HUES64 (cell line): ENCODE results near the gene PLCB4.

Experiments used
- H3K27ac ChIP-seq: 2 replicates; pipeline ENCODE4 v1.7.0; 2013; ENCODE audit warnings: low read depth, low read length, inconsistent platforms
- H3K27me3 ChIP-seq: 2 replicates; pipeline ENCODE4 v1.6.1; 2013; ENCODE audit warnings: mild to moderate bottlenecking, low read length; ENCODE audit not compliant: insufficient read depth
- H3K36me3 ChIP-seq: 2 replicates; pipeline ENCODE4 v1.6.1; 2013; ENCODE audit warnings: mild to moderate bottlenecking, low read length; ENCODE audit not compliant: insufficient read depth
- H3K4me1 ChIP-seq: 2 replicates; pipeline ENCODE4 v1.6.1; 2013; ENCODE audit warnings: mild to moderate bottlenecking, low read length, moderate library complexity; ENCODE audit not compliant: insufficient read depth
- H3K4me3 ChIP-seq: 2 replicates; pipeline ENCODE4 v1.5.1; 2013; ENCODE audit warnings: mild to moderate bottlenecking, low read length, moderate library complexity
- H3K9ac ChIP-seq: 2 replicates; pipeline ENCODE4 v1.6.1; 2013; ENCODE audit warnings: mild to moderate bottlenecking, low read depth, low read length
- H3K9me3 ChIP-seq: 2 replicates; pipeline ENCODE4 v1.6.1; 2013; ENCODE audit warnings: low read depth, low read length; ENCODE audit not compliant: insufficient read depth
- WGBS: fragments of 150-250, 120-280 bp; methylation state at CpG from one replicate; pipeline ENCODE4 v1.1.7; 2013; ENCODE audit warnings: missing lambda C conversion rate; 5-methylcytosine and 5-hydroxymethylcytosine counted together

The PLCB4 gene

GRCh38 chr20:9388813-9389161, 319.9 kb downstream of the PLCB4 start:
- Histone ChIP-seq H3K36me3 (peaks cover 40% of the 10 kb centered on the region), H3K27me3 (no peaks in the 10 kb centered on the region), H3K9ac (no peak overlapping the region), H3K9me3 (peaks cover 23% of the 10 kb centered on the region), H3K4me1 (peaks cover 19% of the 10 kb centered on the region), H3K4me3 (no peak overlapping the region), H3K27ac (no peak overlapping the region)
- 98% methylated on average over 2 of the region's 2 CpGs for WGBS

- Histone ChIP-seq H3K9ac (no peak overlapping the region), H3K4me3 (no peak overlapping the region), H3K27me3 (no peaks in the 10 kb centered on the region), H3K36me3 (peaks cover 38% of the 10 kb centered on the region), H3K27ac (no peak overlapping the region), H3K9me3 (peaks cover 18% of the 10 kb centered on the region), H3K4me1 (peaks cover 19% of the 10 kb centered on the region)
- WGBS = 87% methylated on average over 1 of the region's 1 CpG
Measured at GRCh38 chr20:9389346-9389745, 320.5 kb downstream of the PLCB4 start.

GRCh38 chr20:9390441-9390840, 321.6 kb downstream of the PLCB4 start:
- H3K27ac ChIP-seq = no peak overlapping the region
- H3K4me1 ChIP-seq = peaks cover 19% of the 10 kb centered on the region
- H3K9ac ChIP-seq = no peak overlapping the region
- H3K9me3 ChIP-seq = peaks cover 13% of the 10 kb centered on the region
- WGBS = 89% methylated on average over 3 of the region's 3 CpGs
- H3K4me3 ChIP-seq = no peak overlapping the region
- peaks cover 34% of the 10 kb centered on the region for H3K36me3 ChIP-seq
- no peaks in the 10 kb centered on the region for H3K27me3 ChIP-seq

GRCh38 chr20:9392892-9393857, 324.3 kb downstream of the PLCB4 start:
- Histone ChIP-seq H3K9ac (no peak overlapping the region), H3K9me3 (no peaks in the 10 kb centered on the region), H3K4me3 (no peak overlapping the region), H3K36me3 (peaks cover 19% of the 10 kb centered on the region), H3K27me3 (no peaks in the 10 kb centered on the region), H3K4me1 (peaks cover 22% of the 10 kb centered on the region), H3K27ac (no peak overlapping the region)
- WGBS = 45% methylated on average over 4 of the region's 4 CpGs

GRCh38 chr20:9395971-9396370, 327.1 kb downstream of the PLCB4 start:
- no peak overlapping the region for H3K9ac ChIP-seq
- WGBS = no CpG with 5 or more reads among the region's 1 CpG

GRCh38 chr20:9397928-9398327, 329.0 kb downstream of the PLCB4 start:
- 90% methylated on average over 8 of the region's 8 CpGs for WGBS

More at GRCh38 chr20:9395971-9396370, 327.1 kb downstream of the PLCB4 start:
- no peaks in the 10 kb centered on the region for H3K27me3 ChIP-seq
- no peak overlapping the region for H3K27ac ChIP-seq
- H3K4me3 ChIP-seq = no peak overlapping the region
- peaks cover 28% of the 10 kb centered on the region for H3K4me1 ChIP-seq
- no peaks in the 10 kb centered on the region for H3K9me3 ChIP-seq
- peaks cover 10% of the 10 kb centered on the region for H3K36me3 ChIP-seq

GRCh38 chr20:9398882-9399281, 330.0 kb downstream of the PLCB4 start:
- H3K9me3 ChIP-seq = peaks cover 6% of the 10 kb centered on the region
- peaks cover 30% of the 10 kb centered on the region for H3K36me3 ChIP-seq
- H3K4me3 ChIP-seq = no peak overlapping the region
- no peak overlapping the region for H3K9ac ChIP-seq
- no peaks in the 10 kb centered on the region for H3K27me3 ChIP-seq
- peak overlapping the region; percentile 3; the same call in 1 of the 2 replicates for H3K27ac ChIP-seq
- H3K4me1 ChIP-seq = peaks cover 22% of the 10 kb centered on the region
- WGBS = 65% methylated on average over 3 of the region's 4 CpGs

More at GRCh38 chr20:9397928-9398327, 329.0 kb downstream of the PLCB4 start:
- Histone ChIP-seq H3K27me3 (no peaks in the 10 kb centered on the region), H3K4me1 (peaks cover 27% of the 10 kb centered on the region), H3K9ac (no peak overlapping the region), H3K9me3 (peaks cover 2% of the 10 kb centered on the region), H3K36me3 (peaks cover 23% of the 10 kb centered on the region), H3K4me3 (no peak overlapping the region), H3K27ac (no peak overlapping the region)

GRCh38 chr20:9399322-9399721, 330.4 kb downstream of the PLCB4 start:
- H3K4me3 ChIP-seq = no peak overlapping the region
- no peaks in the 10 kb centered on the region for H3K27me3 ChIP-seq
- no peak overlapping the region for H3K9ac ChIP-seq
- H3K36me3 ChIP-seq = peaks cover 27% of the 10 kb centered on the region
- peak overlapping the region; percentile 3; the same call in 1 of the 2 replicates for H3K27ac ChIP-seq
- no CpG with 5 or more reads among the region's 1 CpG for WGBS
- H3K4me1 ChIP-seq = peaks cover 22% of the 10 kb centered on the region
- peaks cover 6% of the 10 kb centered on the region for H3K9me3 ChIP-seq

GRCh38 chr20:9400171-9401025, 331.5 kb downstream of the PLCB4 start:
- Histone ChIP-seq H3K9me3 (peaks cover 6% of the 10 kb centered on the region), H3K9ac (no peak overlapping the region), H3K4me3 (no peak overlapping the region), H3K4me1 (peaks cover 22% of the 10 kb centered on the region), H3K27me3 (no peaks in the 10 kb centered on the region), H3K27ac (no peak overlapping the region), H3K36me3 (peaks cover 26% of the 10 kb centered on the region)
- WGBS = 91% methylated on average over 4 of the region's 4 CpGs

- Histone ChIP-seq H3K4me3 (no peak overlapping the region), H3K4me1 (peaks cover 22% of the 10 kb centered on the region), H3K27ac (no peak overlapping the region), H3K27me3 (no peaks in the 10 kb centered on the region), H3K9ac (no peak overlapping the region), H3K36me3 (peaks cover 32% of the 10 kb centered on the region), H3K9me3 (peaks cover 6% of the 10 kb centered on the region)
- WGBS = 97% methylated on average over 3 of the region's 3 CpGs
Measured at GRCh38 chr20:9401371-9401770, 332.5 kb downstream of the PLCB4 start.

- WGBS = 95% methylated on average over 5 of the region's 6 CpGs
- Histone ChIP-seq H3K9ac (no peak overlapping the region), H3K27ac (no peak overlapping the region), H3K4me3 (no peak overlapping the region), H3K9me3 (peaks cover 6% of the 10 kb centered on the region), H3K4me1 (peaks cover 22% of the 10 kb centered on the region), H3K36me3 (peaks cover 32% of the 10 kb centered on the region), H3K27me3 (no peaks in the 10 kb centered on the region)
Measured at GRCh38 chr20:9402141-9402540, 333.3 kb downstream of the PLCB4 start.
